CD1c-positive myeloid dendritic cell (primary cell): ENCODE measurements around the gene ZRSR2.
"Not testable (repeated sequence)": the region's sequence is repeated elsewhere in the genome, so short reads cannot be mapped to it uniquely, and the experiment has no call there.

Experiments used
- DNase-seq: peaks from one replicate; pipeline ENCODE4 v3.0.0-alpha.2; 2016; ENCODE audit errors: extremely low spot score

The ZRSR2 gene

DNA sequence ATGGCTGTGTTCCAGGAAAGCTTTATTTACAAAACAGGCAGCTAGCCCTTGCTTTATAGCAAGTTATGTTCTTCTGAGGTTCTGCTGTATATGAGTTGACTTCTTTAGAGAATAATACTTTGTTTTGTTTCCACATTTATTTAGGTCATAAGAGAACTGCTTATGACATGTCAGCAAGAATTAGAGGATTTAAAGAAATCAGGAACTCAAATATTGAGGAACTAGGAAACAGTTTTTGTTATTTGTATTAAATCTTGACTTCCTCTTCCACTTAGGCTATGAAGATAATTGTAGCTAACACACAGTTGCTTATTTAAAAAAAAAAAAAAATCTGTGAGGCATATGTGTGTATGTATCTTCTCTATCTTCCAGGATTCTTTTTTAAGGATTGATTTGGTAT is 14.3 kb downstream of the ZRSR2 start:
- DNase-seq: peak; percentile 71

GRCh38 chrX:15808254-15808653 is 18.0 kb downstream of the ZRSR2 start:
- no peak for DNase-seq

DNA sequence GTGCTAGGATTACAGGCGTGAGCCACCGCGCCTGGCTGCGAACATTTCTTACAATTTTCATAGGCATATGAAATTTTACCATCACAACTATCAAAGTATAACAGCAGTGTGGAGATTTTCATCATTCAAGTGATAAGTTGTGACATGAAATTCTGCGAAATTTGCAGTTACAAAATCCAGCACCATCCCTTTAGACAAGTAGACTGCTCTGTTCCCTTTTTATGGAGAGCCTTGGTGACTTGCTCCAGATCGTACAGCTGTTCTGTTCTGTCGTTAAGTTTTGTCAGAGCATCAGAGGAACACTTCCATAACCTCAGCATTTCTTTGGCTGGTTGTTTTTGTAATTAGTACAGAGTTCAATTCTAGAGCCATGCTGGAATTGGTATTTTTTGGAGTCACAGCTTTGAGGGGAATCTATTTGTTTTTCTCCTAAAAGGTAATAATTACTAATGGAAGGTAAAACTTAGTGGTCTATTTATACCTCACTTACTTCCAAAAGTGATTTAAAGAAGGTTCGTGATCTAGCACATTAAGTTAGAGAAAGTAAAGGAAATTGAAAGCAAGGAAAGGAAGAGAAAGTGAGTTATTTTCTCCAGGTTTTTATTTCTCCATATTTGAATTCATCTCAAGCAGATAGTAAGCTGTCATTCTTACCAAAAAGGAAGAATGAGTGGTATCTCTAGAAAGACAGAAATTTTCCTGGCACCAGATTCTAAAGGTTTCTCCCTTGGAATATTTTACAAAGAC is 22.1 kb downstream of the ZRSR2 start:
- peak; percentile 32 for DNase-seq

DNA sequence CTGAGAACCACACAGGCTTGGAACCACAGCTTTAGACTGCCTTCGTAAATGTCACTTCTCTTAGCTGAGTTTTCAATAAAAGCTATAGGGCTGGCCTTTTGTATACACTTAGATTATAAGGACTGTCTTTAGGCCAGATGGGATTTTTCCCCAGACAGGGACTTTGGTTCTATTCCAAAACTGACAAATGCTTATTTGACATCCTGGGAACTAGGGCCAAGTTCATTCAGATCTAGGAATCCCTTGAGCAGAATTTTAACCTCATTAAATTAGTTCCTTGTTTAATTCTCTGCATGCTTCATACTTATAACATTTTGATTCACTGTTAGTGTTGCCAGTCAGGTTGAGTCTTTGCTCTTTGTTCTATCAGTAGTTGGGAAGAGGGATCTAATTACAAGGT is 23.1 kb downstream of the ZRSR2 start:
- no peak for DNase-seq

DNA sequence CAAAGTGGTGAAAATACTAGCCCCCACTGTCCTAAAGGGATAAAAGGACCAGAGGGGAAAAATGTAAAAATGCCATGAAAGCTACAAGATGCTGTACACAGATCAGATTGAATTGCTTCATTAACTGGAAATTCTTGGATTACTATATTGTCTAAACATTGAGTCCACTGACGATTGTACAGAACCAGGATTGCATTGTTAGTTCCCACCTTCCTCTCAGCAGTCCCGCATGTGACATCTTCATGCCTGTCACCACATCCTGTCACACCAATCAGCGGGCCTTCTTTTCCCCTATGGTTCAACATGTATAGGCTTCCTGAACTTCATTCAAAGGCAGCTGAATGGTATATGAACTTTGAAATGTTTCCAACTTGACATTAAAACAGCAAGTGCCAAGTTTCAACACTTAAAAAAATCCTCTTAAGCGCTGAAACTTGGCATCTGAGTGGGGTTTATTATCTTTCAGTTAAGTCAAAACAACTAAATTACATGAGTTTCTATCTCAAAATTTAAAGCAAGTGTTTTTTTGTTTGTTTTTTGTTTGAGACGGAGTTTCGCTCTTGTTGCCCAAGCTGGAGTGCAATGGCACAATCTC is 24.6 kb downstream of the ZRSR2 start:
- DNase-seq: no peak

DNA sequence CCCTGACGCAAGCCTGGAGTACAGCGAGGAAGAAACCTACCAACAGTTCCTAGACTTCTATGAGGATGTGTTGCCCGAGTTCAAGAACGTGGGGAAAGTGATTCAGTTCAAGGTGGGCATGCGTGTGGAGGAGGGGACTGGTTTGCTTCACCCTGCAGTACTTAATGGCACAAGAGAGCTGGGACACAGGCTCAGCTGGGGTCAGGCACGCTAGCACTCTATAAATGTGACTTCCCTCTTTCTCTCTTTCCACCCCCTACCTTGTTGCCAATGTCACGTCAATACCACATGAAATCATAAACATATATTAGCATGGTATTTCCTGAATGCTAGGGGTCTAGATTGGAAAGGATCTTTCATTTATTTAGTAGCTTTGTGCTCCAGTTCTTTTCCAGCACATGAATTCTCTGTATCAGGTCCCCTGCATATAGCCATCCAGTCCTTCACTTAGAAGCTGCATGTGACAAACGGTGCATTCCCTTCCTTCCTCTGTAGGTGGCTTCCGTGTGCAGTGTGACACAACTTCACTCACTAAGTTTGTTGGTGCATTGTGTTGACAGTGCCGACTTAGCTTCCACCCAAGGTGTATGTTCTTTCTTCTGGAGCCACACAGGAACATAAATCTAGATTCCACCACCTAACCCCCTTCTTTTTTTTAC is 25.6 kb downstream of the ZRSR2 start:
- DNase-seq: no peak

GRCh38 chrX:15816438-15816809 is 26.1 kb downstream of the ZRSR2 start:
- no peak for DNase-seq

DNA sequence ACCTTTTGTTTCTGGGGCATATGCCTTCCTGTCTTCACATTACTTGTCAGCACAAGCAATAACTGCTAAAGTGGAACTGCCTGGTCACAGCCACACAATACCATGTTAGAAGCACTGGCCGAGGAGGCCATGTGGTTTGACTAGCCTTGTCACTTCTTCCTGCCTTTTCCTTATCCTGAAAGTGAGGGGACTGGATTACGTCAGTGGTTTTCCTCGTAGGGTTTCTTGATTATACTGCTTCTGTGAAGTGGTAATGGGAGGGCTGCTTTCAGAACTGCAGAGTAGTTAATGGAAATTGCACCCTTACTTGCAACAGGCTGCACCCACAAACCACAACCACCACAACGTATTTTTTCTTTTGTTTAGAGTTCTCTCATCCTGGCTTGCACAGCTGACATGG is 26.6 kb downstream of the ZRSR2 start:
- DNase-seq: no peak

GRCh38 chrX:15820106-15821073 is 30.1 kb downstream of the ZRSR2 start:
- no peak for DNase-seq

- no peak for DNase-seq
Measured at GRCh38 chrX:15822922-15823321, 32.6 kb downstream of the ZRSR2 start.

GRCh38 chrX:15825936-15826335 is 35.7 kb downstream of the ZRSR2 start:
- no peak for DNase-seq

DNA sequence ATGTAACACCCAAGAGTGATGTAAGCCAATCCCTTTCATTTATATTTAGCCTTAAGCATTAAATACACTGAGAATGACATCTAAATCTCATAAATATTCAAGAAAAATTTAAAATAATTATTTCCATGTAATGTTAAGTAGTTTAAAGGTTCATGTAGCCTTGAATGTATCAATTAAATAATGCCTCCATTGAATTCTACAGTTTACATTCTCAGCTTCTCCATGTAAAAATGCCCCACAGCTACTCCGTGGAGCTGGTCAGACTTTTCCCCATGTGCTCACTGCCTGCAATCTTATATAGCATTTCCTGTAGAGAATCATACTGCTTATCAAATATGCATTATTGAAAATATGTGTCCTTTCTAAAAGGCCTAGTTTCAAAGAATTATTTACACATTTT is 38.9 kb downstream of the ZRSR2 start:
- DNase-seq: no peak

DNA sequence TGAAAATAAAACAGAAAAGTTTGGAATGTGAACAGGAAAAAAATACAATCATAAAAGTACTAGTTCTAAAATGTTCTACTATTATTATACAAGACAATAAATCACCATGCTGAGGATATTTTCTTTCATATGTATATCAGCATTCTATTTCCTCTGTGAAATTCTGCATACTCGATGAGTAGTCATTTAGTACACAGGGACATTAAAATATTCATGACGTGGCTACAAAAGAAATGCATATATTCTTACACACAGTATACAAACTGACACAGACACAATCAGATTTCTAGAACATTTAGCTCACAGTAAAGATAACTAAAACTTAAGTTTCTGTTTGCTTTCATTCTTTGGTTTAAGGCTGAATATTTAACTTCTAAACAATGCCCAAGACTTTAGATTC is 41.1 kb downstream of the ZRSR2 start:
- DNase-seq: not testable (repeated sequence)

GRCh38 chrX:15834053-15834452 is 43.8 kb downstream of the ZRSR2 start:
- DNase-seq: peak; percentile 30

- DNase-seq: no peak
Measured at GRCh38 chrX:15834827-15835595, 44.7 kb downstream of the ZRSR2 start.

DNA sequence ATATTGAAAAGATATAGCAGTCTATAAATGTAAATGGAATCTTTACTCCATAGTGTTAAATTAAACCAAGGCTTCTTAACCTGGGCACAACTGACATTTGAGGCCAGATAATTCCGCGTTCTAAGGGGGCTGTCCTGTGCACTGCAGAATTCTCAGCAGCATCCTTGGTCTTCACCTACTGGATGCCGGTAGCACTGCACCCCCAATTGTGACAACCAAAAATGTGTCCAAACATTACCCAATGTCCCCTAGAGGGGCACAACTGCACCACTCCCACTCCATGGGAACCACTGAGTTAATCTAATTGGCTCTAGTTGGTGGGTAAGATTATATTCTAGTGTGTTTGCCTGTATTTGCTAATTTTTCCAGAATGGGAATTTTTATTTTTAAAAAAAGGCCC is 47.7 kb downstream of the ZRSR2 start:
- no peak for DNase-seq

DNA sequence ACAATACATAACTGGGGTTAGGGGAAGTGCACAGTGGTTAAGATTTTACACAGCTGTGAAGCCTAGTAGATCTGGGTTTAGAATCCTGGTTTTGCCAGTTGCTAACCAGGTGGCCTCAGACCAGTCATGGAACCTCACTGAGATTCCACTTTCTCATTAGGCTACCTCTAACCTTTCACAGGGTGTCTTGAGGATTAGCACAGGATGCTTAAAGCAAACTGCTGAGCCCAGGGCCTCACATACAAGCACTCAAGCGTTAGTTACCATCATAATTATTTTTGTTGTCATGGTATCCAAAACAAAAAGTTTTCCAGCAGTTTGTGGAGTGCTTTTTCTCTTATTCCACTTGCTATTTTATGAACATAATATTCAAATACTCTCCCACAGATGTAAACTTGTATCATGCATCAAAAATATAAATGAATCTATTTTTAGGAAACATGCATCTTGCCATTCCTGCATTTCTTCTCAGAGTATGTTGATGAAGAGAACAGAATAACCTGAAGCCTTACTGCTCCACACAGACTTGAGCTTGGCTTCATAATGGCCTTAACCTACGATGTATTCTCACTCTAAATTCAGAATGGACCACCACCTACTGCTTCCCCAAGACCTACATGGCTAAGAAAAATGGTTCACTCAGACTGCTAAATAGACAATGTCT is 51.7 kb downstream of the ZRSR2 start:
- no peak for DNase-seq

- no peak for DNase-seq
Measured at GRCh38 chrX:15843960-15844359, 53.7 kb downstream of the ZRSR2 start.

GRCh38 chrX:15848576-15848975 is 58.3 kb downstream of the ZRSR2 start:
- no peak for DNase-seq

- DNase-seq: no peak
Measured at GRCh38 chrX:15849555-15849954, 59.3 kb downstream of the ZRSR2 start.

DNA sequence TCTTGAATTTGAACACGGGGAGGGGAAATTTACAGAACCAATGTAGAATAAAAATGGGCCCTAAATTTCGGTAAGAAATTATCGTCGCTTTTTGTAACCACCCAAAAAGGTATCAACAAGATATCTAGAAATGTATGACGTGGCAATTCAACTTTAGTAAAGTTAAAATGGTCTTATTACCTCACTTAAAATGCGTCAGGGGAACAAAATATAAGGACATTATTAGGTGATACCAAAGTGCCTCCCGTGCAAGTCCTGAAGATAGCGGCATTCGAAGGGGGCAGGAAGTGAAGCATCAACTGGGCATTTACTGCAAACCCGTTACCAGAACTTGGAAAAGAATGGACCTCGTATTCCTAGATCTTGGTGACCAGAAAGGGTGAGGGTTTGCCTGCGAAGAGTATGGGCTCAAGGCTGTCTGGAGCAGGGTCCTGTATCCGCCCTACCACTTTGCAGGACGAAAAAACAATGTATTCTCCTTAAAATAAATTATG is 63.3 kb downstream of the ZRSR2 start:
- DNase-seq: no peak
